NB4 (cell line): ENCODE data around the gene SYCE3.

Experiments
- MYC ChIP-seq: IDR thresholded peaks from 2 replicates; pipeline ENCODE4 v1.6.1; 2011; ENCODE audit warnings: low read depth, low read length
- POLR2A ChIP-seq: IDR thresholded peaks from 2 replicates; pipeline ENCODE4 v1.6.1; 2011; ENCODE audit warnings: mild to moderate bottlenecking; ENCODE audit not compliant: insufficient read length; ENCODE audit errors: extremely low read depth
- TF ChIP-seq, protein P1 (sequence below): IDR thresholded peaks from one replicate; pipeline ENCODE4 v1.5.1; 2012; ENCODE audit warnings: low read depth, low read length
- TF ChIP-seq, protein P2 (sequence below): IDR thresholded peaks from 2 replicates; pipeline ENCODE4 v1.6.1; 2011; ENCODE audit warnings: low read depth, low read length

DNA sequence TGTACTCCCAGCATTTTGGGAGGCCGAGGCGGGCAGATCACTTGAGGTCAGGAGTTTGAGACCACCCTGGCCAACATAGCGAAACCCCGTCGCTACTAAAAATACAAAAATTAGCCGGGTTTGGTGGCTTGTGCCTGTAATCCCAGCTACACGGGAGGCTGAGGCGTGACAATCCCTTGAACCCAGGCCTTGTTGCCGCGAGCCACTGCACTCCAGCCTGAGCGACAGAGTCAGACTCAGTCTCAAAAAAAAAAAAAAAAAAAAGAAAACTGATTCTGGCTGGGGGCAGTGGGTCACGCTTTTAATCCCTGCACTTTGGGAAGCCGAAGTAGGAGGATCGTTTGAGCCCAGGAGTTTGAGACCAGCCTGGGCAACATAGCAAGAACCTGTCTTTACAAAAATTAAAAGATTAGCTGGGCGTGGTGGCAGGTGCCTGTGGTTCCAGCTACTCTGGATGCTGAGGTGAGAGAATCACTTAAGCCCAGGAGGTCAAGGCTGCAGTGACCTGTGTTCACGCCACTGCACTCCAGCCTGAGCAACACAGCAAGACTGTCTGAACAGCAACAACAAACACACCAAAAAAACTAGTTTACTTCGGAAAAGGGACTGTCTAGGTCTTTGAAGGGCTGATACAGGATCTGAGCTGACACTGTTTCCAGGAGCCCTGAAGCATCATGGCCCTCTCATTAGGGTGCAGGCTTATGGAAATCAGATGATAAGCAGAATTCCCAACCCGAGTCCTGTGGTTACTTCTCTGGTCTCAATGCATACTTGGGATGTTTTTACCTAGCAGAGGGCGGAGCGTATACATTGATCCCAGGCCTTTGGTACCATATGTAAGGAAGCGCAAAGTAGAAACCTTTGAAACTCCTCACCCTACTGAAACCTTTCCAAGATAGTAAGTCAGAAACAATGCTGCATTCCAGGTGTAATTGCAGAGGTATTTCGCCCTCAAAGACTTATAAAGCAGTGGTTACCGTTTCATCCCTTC, 21.7 kb upstream of the SYCE3 start:
- TF ChIP-seq, protein P1, sequence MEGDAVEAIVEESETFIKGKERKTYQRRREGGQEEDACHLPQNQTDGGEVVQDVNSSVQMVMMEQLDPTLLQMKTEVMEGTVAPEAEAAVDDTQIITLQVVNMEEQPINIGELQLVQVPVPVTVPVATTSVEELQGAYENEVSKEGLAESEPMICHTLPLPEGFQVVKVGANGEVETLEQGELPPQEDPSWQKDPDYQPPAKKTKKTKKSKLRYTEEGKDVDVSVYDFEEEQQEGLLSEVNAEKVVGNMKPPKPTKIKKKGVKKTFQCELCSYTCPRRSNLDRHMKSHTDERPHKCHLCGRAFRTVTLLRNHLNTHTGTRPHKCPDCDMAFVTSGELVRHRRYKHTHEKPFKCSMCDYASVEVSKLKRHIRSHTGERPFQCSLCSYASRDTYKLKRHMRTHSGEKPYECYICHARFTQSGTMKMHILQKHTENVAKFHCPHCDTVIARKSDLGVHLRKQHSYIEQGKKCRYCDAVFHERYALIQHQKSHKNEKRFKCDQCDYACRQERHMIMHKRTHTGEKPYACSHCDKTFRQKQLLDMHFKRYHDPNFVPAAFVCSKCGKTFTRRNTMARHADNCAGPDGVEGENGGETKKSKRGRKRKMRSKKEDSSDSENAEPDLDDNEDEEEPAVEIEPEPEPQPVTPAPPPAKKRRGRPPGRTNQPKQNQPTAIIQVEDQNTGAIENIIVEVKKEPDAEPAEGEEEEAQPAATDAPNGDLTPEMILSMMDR = no peak
- TF ChIP-seq MYC (no peak), POLR2A (no peak)
- TF ChIP-seq, protein P2, sequence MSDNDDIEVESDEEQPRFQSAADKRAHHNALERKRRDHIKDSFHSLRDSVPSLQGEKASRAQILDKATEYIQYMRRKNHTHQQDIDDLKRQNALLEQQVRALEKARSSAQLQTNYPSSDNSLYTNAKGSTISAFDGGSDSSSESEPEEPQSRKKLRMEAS = no peak
